Nephron progenitor cell (in vitro differentiated cells): Measurements from ENCODE around the gene MARCHF10.
A peak's percentile ranks its signal among the peaks of the same experiment; 100 is the strongest.

Experiments used
- DNase-seq: peaks from one replicate; pipeline ENCODE4 v3.0.0; 2021
- H3K27ac Mint-ChIP-seq: 2 replicates; pipeline ENCODE4 v1.8.0; 2021; ENCODE audit warnings: mild to moderate bottlenecking, moderate library complexity, mixed read lengths
- H3K27me3 Mint-ChIP-seq: 2 replicates; pipeline ENCODE4 v1.8.0; 2021; ENCODE audit warnings: mild to moderate bottlenecking, low read depth, mixed read lengths; ENCODE audit not compliant: poor library complexity
- H3K36me3 Mint-ChIP-seq: 2 replicates; pipeline ENCODE4 v1.8.0; 2021; ENCODE audit warnings: low read depth, mixed read lengths
- H3K4me1 Mint-ChIP-seq: 2 replicates; pipeline ENCODE4 v1.8.0; 2021; ENCODE audit warnings: mixed read lengths
- H3K4me3 Mint-ChIP-seq: 2 replicates; pipeline ENCODE4 v1.8.0; 2021; ENCODE audit warnings: mild to moderate bottlenecking, moderate library complexity, mixed read lengths
- H3K9me3 Mint-ChIP-seq: 2 replicates; pipeline ENCODE4 v1.8.0; 2021; ENCODE audit warnings: mild to moderate bottlenecking, moderate library complexity, mixed read lengths
- CTCF ChIP-seq: fragments of 200-600 bp; sonication (generic); IDR thresholded peaks from 2 replicates; pipeline ENCODE4 v1.5.0; 2021; ENCODE audit warnings: antibody characterized with exemption

Gene MARCHF10

DNA sequence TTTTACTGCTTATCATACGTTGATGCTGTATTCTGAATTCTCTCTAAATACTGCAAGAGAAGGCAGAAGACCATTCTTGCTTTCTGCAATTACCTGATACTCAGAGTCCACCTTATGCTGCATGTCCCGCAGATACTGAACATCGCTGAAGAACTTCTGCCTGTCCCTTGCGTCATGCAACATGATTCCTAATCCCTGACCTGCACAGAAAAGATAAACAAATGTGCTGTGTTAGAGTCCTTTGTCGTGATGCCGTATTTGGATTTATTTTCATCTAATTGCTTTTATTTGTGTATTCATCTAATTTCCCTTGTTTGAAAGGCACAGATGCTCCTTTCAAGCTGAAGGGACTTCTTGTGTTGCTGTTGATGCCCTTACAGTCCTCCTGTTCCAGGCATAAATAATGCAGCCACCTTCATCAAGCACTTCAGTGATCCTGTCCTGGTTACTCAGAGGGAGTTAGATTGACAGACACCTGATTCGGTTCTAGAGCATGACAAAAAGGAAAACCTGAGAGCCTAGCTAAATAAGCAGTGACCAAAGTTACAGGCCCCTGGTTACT is 6.5 kb downstream of the MARCHF10 start:
- H3K9me3 Mint-ChIP-seq = no peaks in the 10 kb centered on the region
- H3K27ac Mint-ChIP-seq = no peak overlapping the region
- no peaks in the 10 kb centered on the region for H3K36me3 Mint-ChIP-seq
- no peak for DNase-seq
- peaks cover 69% of the 10 kb centered on the region for H3K4me1 Mint-ChIP-seq
- TF ChIP-seq CTCF = no peak
- H3K27me3 Mint-ChIP-seq = peaks cover 10% of the 10 kb centered on the region
- H3K4me3 Mint-ChIP-seq = no peak overlapping the region

GRCh38 chr17:62800585-62800984 is 7.5 kb downstream of the MARCHF10 start:
- no peak for DNase-seq
- TF ChIP-seq CTCF = no peak
- Mint-ChIP-seq H3K36me3 (no peaks in the 10 kb centered on the region), H3K4me3 (no peak overlapping the region), H3K9me3 (no peaks in the 10 kb centered on the region), H3K27me3 (peaks cover 10% of the 10 kb centered on the region), H3K4me1 (peaks cover 60% of the 10 kb centered on the region), H3K27ac (no peak overlapping the region)

DNA sequence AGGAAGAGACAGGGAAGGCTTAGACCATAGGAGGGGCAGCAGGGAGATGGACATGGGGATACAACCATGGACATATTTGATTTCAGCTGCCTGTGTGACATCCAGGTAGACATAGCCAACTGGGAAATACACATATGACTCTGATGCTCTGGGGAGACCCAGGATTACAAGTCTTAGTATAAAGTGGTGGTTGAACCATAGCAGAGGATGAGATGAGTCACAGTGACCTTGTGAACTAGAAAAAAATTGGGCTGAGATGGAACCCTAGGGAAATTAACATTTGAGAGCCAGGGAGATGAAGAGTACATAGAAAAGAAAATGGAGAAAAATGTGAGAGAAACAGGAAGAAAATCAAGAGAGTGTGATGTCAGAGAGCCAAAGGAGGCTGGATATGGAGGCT is 10.2 kb downstream of the MARCHF10 start:
- no peak for TF ChIP-seq CTCF
- Mint-ChIP-seq H3K4me1 (peaks cover 46% of the 10 kb centered on the region), H3K4me3 (no peak overlapping the region), H3K27ac (no peak overlapping the region), H3K9me3 (peaks cover 11% of the 10 kb centered on the region), H3K36me3 (no peaks in the 10 kb centered on the region), H3K27me3 (peaks cover 7% of the 10 kb centered on the region)
- DNase-seq = no peak

GRCh38 chr17:62796291-62796690 is 11.8 kb downstream of the MARCHF10 start:
- peaks cover 11% of the 10 kb centered on the region for H3K9me3 Mint-ChIP-seq
- TF ChIP-seq CTCF = no peak
- peaks cover 2% of the 10 kb centered on the region for H3K27me3 Mint-ChIP-seq
- no peaks in the 10 kb centered on the region for H3K36me3 Mint-ChIP-seq
- DNase-seq = no peak
- no peak overlapping the region for H3K27ac Mint-ChIP-seq
- peaks cover 39% of the 10 kb centered on the region for H3K4me1 Mint-ChIP-seq
- no peak overlapping the region for H3K4me3 Mint-ChIP-seq

GRCh38 chr17:62794666-62794971 is 13.5 kb downstream of the MARCHF10 start:
- peak overlapping the region; percentile 3 for H3K27ac Mint-ChIP-seq
- DNase-seq = no peak
- H3K9me3 Mint-ChIP-seq = peaks cover 11% of the 10 kb centered on the region
- TF ChIP-seq CTCF = no peak
- H3K27me3 Mint-ChIP-seq = peaks cover 2% of the 10 kb centered on the region
- peaks cover 34% of the 10 kb centered on the region for H3K4me1 Mint-ChIP-seq
- H3K36me3 Mint-ChIP-seq = no peaks in the 10 kb centered on the region
- H3K4me3 Mint-ChIP-seq = no peak overlapping the region

- Mint-ChIP-seq H3K27ac (peak overlapping the region; percentile 3), H3K27me3 (peaks cover 2% of the 10 kb centered on the region), H3K9me3 (peaks cover 11% of the 10 kb centered on the region), H3K36me3 (no peaks in the 10 kb centered on the region), H3K4me1 (peaks cover 34% of the 10 kb centered on the region), H3K4me3 (no peak overlapping the region)
- DNase-seq = no peak
- no peak for TF ChIP-seq CTCF
Observed at GRCh38 chr17:62793919-62794665, 14.0 kb downstream of the MARCHF10 start.
